Gastrocnemius medialis (tissue), 4 donors: ENCODE measurements around the gene FKBP10.
A peak's percentile ranks its signal among the peaks of the same experiment; 100 is the strongest.

ENCODE experiments used
- POLR2A ChIP-seq, 2 donors: fragments of 450-650 bp; IDR thresholded peaks; one replicate each; pipeline ENCODE4 v1.6.1; 2017; ENCODE audit warnings: antibody characterized with exemption in 2 of 2, mild to moderate bottlenecking in 2 of 2, moderate library complexity in 2 of 2
- TF ChIP-seq, protein P1 (sequence below), 5 experiments: fragments of 450-650 bp in 3 of 5; fragments of 200-600 bp in 2 of 5; sonication (generic) in 2 of 5; IDR thresholded peaks in 4 of 5; conservative IDR thresholded peaks in 1 of 5; 1 replicate in 4 of 5; 2 replicates in 1 of 5; pipeline ENCODE4 v1.5.1; 2016 to 2019; ENCODE audit warnings: antibody characterized with exemption in 5 of 5, mild to moderate bottlenecking in 3 of 5, moderate library complexity in 3 of 5

DNA sequence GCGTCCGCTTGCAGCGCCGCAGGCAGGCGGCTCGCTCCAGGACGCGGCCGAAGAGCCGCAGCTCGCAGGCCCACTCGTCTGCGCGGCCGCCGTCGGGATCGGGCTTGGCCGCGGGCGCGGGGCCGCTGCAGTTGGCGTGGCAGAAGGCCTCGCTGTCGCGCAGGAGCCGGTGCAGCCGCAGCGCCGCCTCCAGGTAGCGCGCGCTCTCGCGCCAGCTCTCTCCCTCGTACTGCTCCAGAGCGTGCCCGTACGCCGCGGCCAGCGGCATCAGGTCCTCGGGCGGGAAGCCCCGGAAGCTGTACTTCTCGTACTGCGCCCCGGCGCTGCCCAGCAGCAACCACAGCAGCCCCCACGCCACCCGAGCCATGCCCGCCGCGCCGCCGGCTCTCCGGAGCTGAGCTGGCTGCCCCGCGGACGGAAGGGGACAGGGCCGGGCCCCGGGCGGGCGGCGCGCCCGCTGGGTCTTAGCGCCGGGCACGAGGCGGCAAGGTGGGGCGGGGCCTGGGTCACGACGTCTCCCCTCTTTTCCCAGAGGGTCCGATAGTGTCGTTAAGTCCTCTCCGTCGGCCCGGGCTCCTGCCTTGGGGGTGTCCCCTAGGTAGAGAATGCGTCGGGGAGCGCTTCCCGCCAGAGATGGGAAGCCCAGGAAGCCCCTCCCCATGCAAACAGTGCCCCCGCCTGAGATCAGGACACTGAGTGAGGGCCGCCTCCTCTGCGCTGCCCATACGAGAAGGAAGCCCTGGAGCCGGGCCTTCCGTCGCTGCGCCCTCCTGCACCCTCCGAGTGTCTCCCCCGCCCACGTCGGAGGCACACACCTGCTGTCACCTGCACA lies 1.0 kb upstream of the FKBP10 start, which contains the start of gene P3H4:
- TF ChIP-seq, protein P1, sequence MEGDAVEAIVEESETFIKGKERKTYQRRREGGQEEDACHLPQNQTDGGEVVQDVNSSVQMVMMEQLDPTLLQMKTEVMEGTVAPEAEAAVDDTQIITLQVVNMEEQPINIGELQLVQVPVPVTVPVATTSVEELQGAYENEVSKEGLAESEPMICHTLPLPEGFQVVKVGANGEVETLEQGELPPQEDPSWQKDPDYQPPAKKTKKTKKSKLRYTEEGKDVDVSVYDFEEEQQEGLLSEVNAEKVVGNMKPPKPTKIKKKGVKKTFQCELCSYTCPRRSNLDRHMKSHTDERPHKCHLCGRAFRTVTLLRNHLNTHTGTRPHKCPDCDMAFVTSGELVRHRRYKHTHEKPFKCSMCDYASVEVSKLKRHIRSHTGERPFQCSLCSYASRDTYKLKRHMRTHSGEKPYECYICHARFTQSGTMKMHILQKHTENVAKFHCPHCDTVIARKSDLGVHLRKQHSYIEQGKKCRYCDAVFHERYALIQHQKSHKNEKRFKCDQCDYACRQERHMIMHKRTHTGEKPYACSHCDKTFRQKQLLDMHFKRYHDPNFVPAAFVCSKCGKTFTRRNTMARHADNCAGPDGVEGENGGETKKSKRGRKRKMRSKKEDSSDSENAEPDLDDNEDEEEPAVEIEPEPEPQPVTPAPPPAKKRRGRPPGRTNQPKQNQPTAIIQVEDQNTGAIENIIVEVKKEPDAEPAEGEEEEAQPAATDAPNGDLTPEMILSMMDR (IDR thresholded peaks at IDR 0.05 in 4 of 5, conservative IDR thresholded peaks at IDR 0.05 in 1 of 5): peak; percentile 35 to 80 (median 68)
- no peak for TF ChIP-seq POLR2A (IDR thresholded peaks at IDR 0.05)
